Measurements from ENCODE around the gene UCHL5. TPM values are rescaled to one million over a fixed set of nuclear protein-coding genes. Genes with fewer than 3 reads are reported as not detected.
"Not testable (repeated sequence)": the region's sequence is repeated elsewhere in the genome, so short reads cannot be mapped to it uniquely, and the experiment has no call there.

UCHL5 gene
- total RNA-seq, 1 donor = 34.4 TPM

DNA sequence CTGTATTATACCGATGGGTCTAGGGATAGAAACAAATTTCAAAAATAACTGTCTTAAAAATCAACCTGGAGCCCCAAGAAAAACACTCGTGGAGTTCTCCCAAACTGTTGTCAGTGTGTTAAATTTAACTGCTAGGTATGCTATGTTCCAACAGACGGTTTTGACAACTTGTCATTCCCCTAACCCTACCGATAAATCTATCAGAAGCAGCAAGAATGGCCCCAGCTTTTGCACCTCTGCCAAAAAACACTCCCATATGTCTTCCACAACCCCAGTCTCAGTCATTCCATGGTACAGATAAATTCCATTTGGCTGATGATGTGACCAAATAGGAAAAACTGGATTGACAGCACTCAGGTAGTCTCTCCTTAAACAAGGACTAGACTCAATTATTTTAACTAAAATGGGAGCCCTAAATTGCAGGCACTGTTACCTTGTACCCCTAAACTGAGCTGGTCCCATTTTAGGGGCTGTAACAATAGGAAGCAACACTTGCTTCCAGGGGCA, 4.9 kb downstream of the UCHL5 start:
- Histone ChIP-seq H3K27me3 (ENCODE audit: insufficient read depth, low read length) (no peaks in the 10 kb centered on the region), H3K4me2 (ENCODE audit: insufficient read depth, low read length) (no peak overlapping the region), H3K4me1 (ENCODE audit: insufficient read depth, low read length) (peaks cover 4% of the 10 kb centered on the region), H4K20me1 (ENCODE audit: insufficient read depth, low read length) (no peaks in the 10 kb centered on the region), H3K4me3 (ENCODE audit: insufficient read depth, low read length) (no peak overlapping the region), H3K27ac (ENCODE audit: low read depth, low read length) (no peak overlapping the region), H2AFZ (ENCODE audit: low read length) (no peak overlapping the region), H3K9me3 (ENCODE audit: low read depth, low read length) (no peaks in the 10 kb centered on the region), H3K36me3 (ENCODE audit: insufficient read depth, low read length) (peaks cover 16% of the 10 kb centered on the region), H3K79me2 (ENCODE audit: insufficient read depth, low read length) (peaks cover 76% of the 10 kb centered on the region)
- no peak for DNase-seq (ENCODE audit: insufficient read length, low spot score, missing footprints)
- TF ChIP-seq, protein P1, sequence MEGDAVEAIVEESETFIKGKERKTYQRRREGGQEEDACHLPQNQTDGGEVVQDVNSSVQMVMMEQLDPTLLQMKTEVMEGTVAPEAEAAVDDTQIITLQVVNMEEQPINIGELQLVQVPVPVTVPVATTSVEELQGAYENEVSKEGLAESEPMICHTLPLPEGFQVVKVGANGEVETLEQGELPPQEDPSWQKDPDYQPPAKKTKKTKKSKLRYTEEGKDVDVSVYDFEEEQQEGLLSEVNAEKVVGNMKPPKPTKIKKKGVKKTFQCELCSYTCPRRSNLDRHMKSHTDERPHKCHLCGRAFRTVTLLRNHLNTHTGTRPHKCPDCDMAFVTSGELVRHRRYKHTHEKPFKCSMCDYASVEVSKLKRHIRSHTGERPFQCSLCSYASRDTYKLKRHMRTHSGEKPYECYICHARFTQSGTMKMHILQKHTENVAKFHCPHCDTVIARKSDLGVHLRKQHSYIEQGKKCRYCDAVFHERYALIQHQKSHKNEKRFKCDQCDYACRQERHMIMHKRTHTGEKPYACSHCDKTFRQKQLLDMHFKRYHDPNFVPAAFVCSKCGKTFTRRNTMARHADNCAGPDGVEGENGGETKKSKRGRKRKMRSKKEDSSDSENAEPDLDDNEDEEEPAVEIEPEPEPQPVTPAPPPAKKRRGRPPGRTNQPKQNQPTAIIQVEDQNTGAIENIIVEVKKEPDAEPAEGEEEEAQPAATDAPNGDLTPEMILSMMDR (IDR thresholded peaks at IDR 0.05; ENCODE audit: extremely low read depth, low read depth, low read length) = no peak

DNA sequence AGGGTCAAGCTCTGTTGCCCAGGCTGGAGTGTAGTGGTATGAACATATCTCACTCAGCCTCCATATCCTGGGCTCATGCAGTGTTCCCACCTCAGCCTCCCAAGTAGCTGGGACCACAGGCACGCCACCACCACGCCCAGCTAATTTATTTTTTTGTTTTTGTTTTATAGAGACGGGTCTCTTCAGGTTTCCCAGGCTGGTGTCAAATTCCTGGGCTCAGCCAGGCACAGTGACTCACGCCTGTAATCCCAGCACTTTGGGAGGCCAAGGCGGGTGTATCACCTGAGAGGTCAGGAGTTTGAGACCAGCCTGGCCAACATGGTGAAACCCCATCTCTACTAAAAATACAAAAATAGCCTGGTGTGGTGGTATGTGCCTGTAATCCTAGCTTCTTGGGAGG, 10.2 kb downstream of the UCHL5 start:
- peaks cover 25% of the 10 kb centered on the region for H3K79me2 ChIP-seq (ENCODE audit: insufficient read depth, low read length)
- not testable (repeated sequence) for H3K4me2 ChIP-seq (ENCODE audit: insufficient read depth, low read length); H3K27ac ChIP-seq (ENCODE audit: low read depth, low read length); H3K9me3 ChIP-seq (ENCODE audit: low read depth, low read length); H4K20me1 ChIP-seq (ENCODE audit: insufficient read depth, low read length); DNase-seq (ENCODE audit: insufficient read length, low spot score, missing footprints); H2AFZ ChIP-seq (ENCODE audit: low read length); H3K4me1 ChIP-seq (ENCODE audit: insufficient read depth, low read length); H3K4me3 ChIP-seq (ENCODE audit: insufficient read depth, low read length); H3K27me3 ChIP-seq (ENCODE audit: insufficient read depth, low read length)
- H3K36me3 ChIP-seq (ENCODE audit: insufficient read depth, low read length) = peaks cover 25% of the 10 kb centered on the region

DNA sequence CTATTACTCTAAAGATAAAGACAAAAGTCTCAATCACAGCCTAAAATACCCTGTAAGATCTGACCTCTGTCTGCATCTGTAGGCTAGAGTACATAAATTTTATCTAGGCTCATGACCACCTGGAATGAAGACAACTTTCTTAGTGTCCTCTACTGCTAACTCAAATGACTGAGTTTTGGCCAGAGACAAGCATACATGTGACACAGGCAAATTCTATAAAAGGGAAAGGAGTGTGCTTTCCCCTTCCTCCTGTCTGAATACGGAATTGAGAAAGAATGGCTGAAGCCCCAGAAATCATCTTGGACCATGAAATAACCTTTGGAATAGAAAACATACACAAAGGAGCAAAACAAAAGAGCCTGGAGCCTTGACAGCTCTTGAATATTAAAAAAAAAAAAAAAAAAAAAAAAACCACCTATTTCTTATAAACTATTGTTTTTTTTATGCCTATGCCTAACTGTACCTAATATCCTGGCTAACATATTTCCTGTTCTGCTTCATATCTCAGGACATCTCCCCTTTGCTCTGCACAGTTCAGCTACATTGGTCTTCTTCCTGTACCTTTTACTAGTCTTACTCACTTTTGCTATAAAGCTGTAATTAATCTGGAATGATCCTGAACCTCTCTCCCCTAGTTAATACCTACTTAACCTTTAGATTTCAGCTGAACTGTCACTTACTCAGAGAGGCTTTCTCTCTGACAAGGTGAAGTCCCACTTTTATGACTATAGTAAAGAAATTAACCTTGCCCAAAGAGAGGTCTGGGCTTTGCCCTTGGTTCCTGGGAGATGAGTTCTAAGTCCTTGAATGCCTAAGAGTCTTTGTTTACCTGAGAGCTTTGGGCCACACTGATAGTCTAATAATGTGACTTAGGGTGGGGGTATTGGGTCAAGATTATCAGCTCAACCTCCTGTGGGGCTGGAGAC, 16.1 kb downstream of the UCHL5 start:
- Histone ChIP-seq H3K27me3 (ENCODE audit: insufficient read depth, low read length) (no peaks in the 10 kb centered on the region), H3K4me1 (ENCODE audit: insufficient read depth, low read length) (peaks cover 2% of the 10 kb centered on the region), H3K79me2 (ENCODE audit: insufficient read depth, low read length) (peaks cover 15% of the 10 kb centered on the region), H2AFZ (ENCODE audit: low read length) (no peak overlapping the region), H3K36me3 (ENCODE audit: insufficient read depth, low read length) (peaks cover 8% of the 10 kb centered on the region), H3K4me3 (ENCODE audit: insufficient read depth, low read length) (no peak overlapping the region), H3K4me2 (ENCODE audit: insufficient read depth, low read length) (no peak overlapping the region), H3K9me3 (ENCODE audit: low read depth, low read length) (no peaks in the 10 kb centered on the region), H3K27ac (ENCODE audit: low read depth, low read length) (no peak overlapping the region), H4K20me1 (ENCODE audit: insufficient read depth, low read length) (no peaks in the 10 kb centered on the region)
- TF ChIP-seq, protein P1 (IDR thresholded peaks at IDR 0.05; ENCODE audit: extremely low read depth, low read depth, low read length) = no peak
- no peak for DNase-seq (ENCODE audit: insufficient read length, low spot score, missing footprints)

- H2AFZ ChIP-seq (ENCODE audit: low read length) = no peak overlapping the region
- H3K4me3 ChIP-seq (ENCODE audit: insufficient read depth, low read length) = no peak overlapping the region
- TF ChIP-seq, protein P1 (IDR thresholded peaks at IDR 0.05; ENCODE audit: extremely low read depth, low read depth, low read length) = no peak
- peaks cover 8% of the 10 kb centered on the region for H3K36me3 ChIP-seq (ENCODE audit: insufficient read depth, low read length)
- no peak for DNase-seq (ENCODE audit: insufficient read length, low spot score, missing footprints)
- H3K4me1 ChIP-seq (ENCODE audit: insufficient read depth, low read length) = no peaks in the 10 kb centered on the region
- H3K79me2 ChIP-seq (ENCODE audit: insufficient read depth, low read length) = peaks cover 39% of the 10 kb centered on the region
- no peaks in the 10 kb centered on the region for H3K9me3 ChIP-seq (ENCODE audit: low read depth, low read length)
- H4K20me1 ChIP-seq (ENCODE audit: insufficient read depth, low read length) = no peaks in the 10 kb centered on the region
- H3K27me3 ChIP-seq (ENCODE audit: insufficient read depth, low read length) = no peaks in the 10 kb centered on the region
- no peak overlapping the region for H3K27ac ChIP-seq (ENCODE audit: low read depth, low read length)
- no peak overlapping the region for H3K4me2 ChIP-seq (ENCODE audit: insufficient read depth, low read length)
Observed at GRCh38 chr1:193040011-193040410, 19.1 kb downstream of the UCHL5 start.

Data from osteoblast (primary cell).